HG02763 (cell line): ENCODE measurements around the gene PCBD1.

Experiments used
- ATAC-seq: cut with Tn5 transposase; IDR thresholded peaks from one replicate; pipeline ENCODE4 v1.9.1; 2021; ENCODE audit warnings: mild to moderate bottlenecking, moderate library complexity; ENCODE audit not compliant: unreplicated experiment

The PCBD1 gene

GRCh38 chr10:70918851-70919530, 30.6 kb upstream of the PCBD1 start:
- ATAC-seq, result no peak

- no peak for ATAC-seq
These were observed 29.3 kb upstream of the PCBD1 start for GRCh38 chr10:70917635-70918034.

- no peak for ATAC-seq
These were observed 28.9 kb upstream of the PCBD1 start for GRCh38 chr10:70917226-70917625.

GRCh38 chr10:70916241-70916640, 27.9 kb upstream of the PCBD1 start:
- no peak for ATAC-seq

GRCh38 chr10:70915806-70916205, 27.4 kb upstream of the PCBD1 start:
- ATAC-seq, result no peak

GRCh38 chr10:70915206-70915605, 26.8 kb upstream of the PCBD1 start:
- no peak for ATAC-seq

- ATAC-seq, result no peak
These were observed 26.0 kb upstream of the PCBD1 start for GRCh38 chr10:70914316-70914864.

- no peak for ATAC-seq
These were observed 25.5 kb upstream of the PCBD1 start for GRCh38 chr10:70913893-70914240.

GRCh38 chr10:70913191-70913892, 25.0 kb upstream of the PCBD1 start:
- ATAC-seq, result no peak

GRCh38 chr10:70912556-70912955, 24.2 kb upstream of the PCBD1 start:
- no peak for ATAC-seq

- no peak for ATAC-seq
These were observed 23.0 kb upstream of the PCBD1 start for GRCh38 chr10:70911386-70911785.

- no peak for ATAC-seq
These were observed 22.3 kb upstream of the PCBD1 start for GRCh38 chr10:70910486-70911341.

GRCh38 chr10:70909326-70909935, 21.1 kb upstream of the PCBD1 start:
- no peak for ATAC-seq

- ATAC-seq, result no peak
These were observed 20.3 kb upstream of the PCBD1 start for GRCh38 chr10:70908406-70909296.

GRCh38 chr10:70907637-70908405, 19.5 kb upstream of the PCBD1 start:
- no peak for ATAC-seq

GRCh38 chr10:70906953-70907636, 18.7 kb upstream of the PCBD1 start:
- ATAC-seq, result no peak

- no peak for ATAC-seq
These were observed 17.8 kb upstream of the PCBD1 start for GRCh38 chr10:70906031-70906783.
